HL-60 (cell line): ENCODE measurements around the gene CDH23.

Experiments used
- CTCF ChIP-seq: IDR thresholded peaks from one replicate; pipeline ENCODE4 v1.5.1; 2011; ENCODE audit warnings: low read length, control low read depth, inconsistent platforms; ENCODE audit not compliant: insufficient read depth
- GABPA ChIP-seq: IDR thresholded peaks from 2 replicates; pipeline ENCODE4 v1.6.1; 2012; ENCODE audit warnings: low read depth
- POLR2AphosphoS5 ChIP-seq: IDR thresholded peaks from 2 replicates; pipeline ENCODE4 v1.6.1; 2012; ENCODE audit warnings: low read depth

GRCh38 chr10:71692598-71693306, 296.0 kb downstream of the CDH23 start:
- no peak for TF ChIP-seq POLR2AphosphoS5
- no peak for TF ChIP-seq CTCF
- TF ChIP-seq GABPA = no peak
